Measurements from ENCODE around the gene IKZF2. TPM values are rescaled to one million over a fixed set of nuclear protein-coding genes. Genes with fewer than 3 reads are reported as not detected.

The IKZF2 gene
- total and polyA plus RNA-seq, 4 donors = 1.3 to 51.4 (median 7.3) TPM

DNA sequence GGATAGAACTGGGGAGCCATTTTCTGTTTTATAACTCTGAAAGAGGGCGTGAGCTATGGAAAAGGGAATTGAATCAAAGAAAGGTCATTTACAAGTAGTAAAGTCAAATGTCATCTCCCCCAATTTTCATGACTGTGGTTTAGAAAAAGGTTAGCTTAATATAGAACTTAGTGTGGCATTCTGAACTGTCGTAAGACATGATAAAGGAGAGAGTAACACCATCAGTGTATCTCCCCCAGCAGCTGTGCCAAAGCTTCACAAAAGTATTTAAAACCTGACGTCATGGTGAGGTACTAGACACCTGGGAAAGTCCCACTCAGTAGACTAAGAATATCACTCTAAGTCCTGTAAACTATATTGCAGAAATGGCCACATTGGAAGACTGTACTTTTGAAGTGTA lies 5.8 kb upstream of the IKZF2 start:
- no peak overlapping the region for H3K4me3 ChIP-seq
- DNase-seq (no peak), ATAC-seq (ENCODE audit: insufficient read depth, low FRiP score) (no peak)
- H3K9ac ChIP-seq (ENCODE audit: insufficient read depth in 1 of 2, low read length in 2 of 2) = no peak overlapping the region
- peaks cover 0 to 2% (median 0%) of the 10 kb centered on the region in 3 donors for H3K27me3 ChIP-seq (ENCODE audit: control insufficient read depth in 3 of 3, insufficient read depth in 3 of 3, low read length in 2 of 3)
- TF ChIP-seq, protein P1, sequence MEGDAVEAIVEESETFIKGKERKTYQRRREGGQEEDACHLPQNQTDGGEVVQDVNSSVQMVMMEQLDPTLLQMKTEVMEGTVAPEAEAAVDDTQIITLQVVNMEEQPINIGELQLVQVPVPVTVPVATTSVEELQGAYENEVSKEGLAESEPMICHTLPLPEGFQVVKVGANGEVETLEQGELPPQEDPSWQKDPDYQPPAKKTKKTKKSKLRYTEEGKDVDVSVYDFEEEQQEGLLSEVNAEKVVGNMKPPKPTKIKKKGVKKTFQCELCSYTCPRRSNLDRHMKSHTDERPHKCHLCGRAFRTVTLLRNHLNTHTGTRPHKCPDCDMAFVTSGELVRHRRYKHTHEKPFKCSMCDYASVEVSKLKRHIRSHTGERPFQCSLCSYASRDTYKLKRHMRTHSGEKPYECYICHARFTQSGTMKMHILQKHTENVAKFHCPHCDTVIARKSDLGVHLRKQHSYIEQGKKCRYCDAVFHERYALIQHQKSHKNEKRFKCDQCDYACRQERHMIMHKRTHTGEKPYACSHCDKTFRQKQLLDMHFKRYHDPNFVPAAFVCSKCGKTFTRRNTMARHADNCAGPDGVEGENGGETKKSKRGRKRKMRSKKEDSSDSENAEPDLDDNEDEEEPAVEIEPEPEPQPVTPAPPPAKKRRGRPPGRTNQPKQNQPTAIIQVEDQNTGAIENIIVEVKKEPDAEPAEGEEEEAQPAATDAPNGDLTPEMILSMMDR (IDR thresholded peaks at IDR 0.05; ENCODE audit: control extremely low read depth, extremely low read depth) = no peak
- H3K36me3 ChIP-seq (ENCODE audit: control insufficient read depth in 4 of 4, insufficient read depth in 4 of 4, low read length in 4 of 4) = no peaks in the 10 kb centered on the region
- peaks cover 0 to 2% (median 0%) of the 10 kb centered on the region in 5 donors for H3K4me1 ChIP-seq (ENCODE audit: control insufficient read depth in 5 of 5, insufficient read depth in 5 of 5, low read length in 5 of 5)
- no peak overlapping the region for H3K27ac ChIP-seq (ENCODE audit: low read depth in 1 of 2, low read length in 1 of 2)
- H3K9me3 ChIP-seq (ENCODE audit: control insufficient read depth in 4 of 4, insufficient read depth in 3 of 4, low read length in 3 of 4) = no peaks in the 10 kb centered on the region
- WGBS, 2 donors = 69 to 89% methylated on average over 3 of the region's 3 CpGs

DNA sequence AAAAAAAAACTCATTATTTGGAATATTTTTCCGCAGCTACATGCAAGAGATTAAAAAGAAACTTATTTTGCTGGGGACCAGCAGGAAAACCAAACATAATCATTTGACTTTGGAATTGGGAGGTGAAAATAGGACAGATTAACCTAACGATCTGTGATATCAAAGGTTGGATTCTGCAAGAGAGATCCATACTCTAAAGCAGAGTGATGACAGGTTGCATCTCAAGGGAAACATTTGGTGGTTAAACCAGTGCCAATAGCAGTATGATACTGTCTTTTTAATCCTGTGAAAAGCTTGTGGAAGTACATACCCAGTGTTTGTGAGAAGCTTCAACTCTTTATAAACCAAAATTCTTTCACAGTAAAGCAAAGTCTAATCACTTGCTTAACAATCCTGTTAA lies 5.3 kb upstream of the IKZF2 start:
- no peak for DNase-seq
- Histone ChIP-seq H3K9me3 (ENCODE audit: control insufficient read depth in 4 of 4, insufficient read depth in 3 of 4, low read length in 3 of 4) (no peaks in the 10 kb centered on the region), H3K4me1 (ENCODE audit: control insufficient read depth in 5 of 5, insufficient read depth in 5 of 5, low read length in 5 of 5) (peaks cover 0 to under 1% (median 0%) of the 10 kb centered on the region in 5 donors), H3K27ac (ENCODE audit: low read depth in 1 of 2, low read length in 1 of 2) (no peak overlapping the region), H3K4me3 (no peak overlapping the region), H3K9ac (ENCODE audit: insufficient read depth in 1 of 2, low read length in 2 of 2) (no peak overlapping the region), H3K27me3 (ENCODE audit: control insufficient read depth in 3 of 3, insufficient read depth in 3 of 3, low read length in 2 of 3) (peaks cover 0 to 2% (median 0%) of the 10 kb centered on the region in 3 donors), H3K36me3 (ENCODE audit: control insufficient read depth in 4 of 4, insufficient read depth in 4 of 4, low read length in 4 of 4) (no peaks in the 10 kb centered on the region)
- TF ChIP-seq, protein P1 (IDR thresholded peaks at IDR 0.05; ENCODE audit: control extremely low read depth, extremely low read depth) = no peak
- no peak for ATAC-seq (ENCODE audit: insufficient read depth, low FRiP score)
- WGBS, 2 donors = 79 to 87% methylated on average over 2 of the region's 2 CpGs

DNA sequence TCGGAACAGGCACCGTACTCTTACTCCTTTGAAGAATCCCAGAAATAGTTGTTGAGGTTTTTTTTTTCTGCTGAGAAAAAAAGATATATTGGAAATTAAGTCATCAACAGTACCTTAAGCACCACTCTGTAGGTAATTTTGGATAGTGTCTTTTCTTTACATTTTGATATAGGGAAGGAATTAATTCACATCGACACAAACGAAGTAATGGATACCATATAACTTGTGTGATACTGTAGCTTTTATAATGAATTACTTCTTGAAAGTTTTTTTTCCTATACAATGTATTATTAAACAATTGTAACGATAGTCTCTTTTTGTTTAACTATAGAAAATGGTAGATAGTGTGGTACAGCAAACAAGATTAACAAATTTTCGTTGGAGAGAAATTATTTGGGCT lies 1.5 kb upstream of the IKZF2 start:
- Histone ChIP-seq H3K9ac (ENCODE audit: insufficient read depth in 1 of 2, low read length in 2 of 2) (no peak overlapping the region), H3K4me1 (ENCODE audit: control insufficient read depth in 5 of 5, insufficient read depth in 5 of 5, low read length in 5 of 5) (peaks cover 0 to 8% (median 0%) of the 10 kb centered on the region in 5 donors), H3K36me3 (ENCODE audit: control insufficient read depth in 4 of 4, insufficient read depth in 4 of 4, low read length in 4 of 4) (no peaks in the 10 kb centered on the region), H3K9me3 (ENCODE audit: control insufficient read depth in 4 of 4, insufficient read depth in 3 of 4, low read length in 3 of 4) (no peaks in the 10 kb centered on the region), H3K27ac (ENCODE audit: low read depth in 1 of 2, low read length in 1 of 2) (peak overlapping the region in 1 of 2 donors; percentile 93), H3K27me3 (ENCODE audit: control insufficient read depth in 3 of 3, insufficient read depth in 3 of 3, low read length in 2 of 3) (no peaks in the 10 kb centered on the region), H3K4me3 (no peak overlapping the region)
- ATAC-seq (ENCODE audit: insufficient read depth, low FRiP score) (no peak), DNase-seq (no peak)
- TF ChIP-seq, protein P1 (IDR thresholded peaks at IDR 0.05; ENCODE audit: control extremely low read depth, extremely low read depth) = no peak
- WGBS, 2 donors = 54% methylated on average over 6 of the region's 6 CpGs

All from lung (tissue), 12 donors.